ENCODE measurements around the gene PLPP4.

DNA sequence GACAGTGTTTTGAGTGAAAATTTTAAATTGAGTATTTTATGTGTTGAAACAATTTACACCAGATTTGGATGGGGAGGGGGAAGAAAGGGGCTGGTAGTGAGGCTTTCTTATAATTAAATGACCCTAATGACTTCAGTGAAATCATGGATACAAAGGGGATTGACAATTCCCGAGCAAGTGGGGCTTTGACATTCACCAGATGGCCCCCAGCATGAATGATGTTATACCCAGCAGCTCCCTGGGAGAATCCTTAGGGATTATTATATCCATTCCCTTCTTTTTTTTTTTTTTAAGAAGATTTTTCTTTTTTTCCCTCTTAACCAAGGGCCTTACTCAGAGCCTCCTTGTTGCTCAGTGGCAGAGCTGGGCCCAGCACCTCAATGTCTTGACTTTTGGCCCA lies 17.9 kb downstream of the PLPP4 start:
- TF ChIP-seq, protein P1, sequence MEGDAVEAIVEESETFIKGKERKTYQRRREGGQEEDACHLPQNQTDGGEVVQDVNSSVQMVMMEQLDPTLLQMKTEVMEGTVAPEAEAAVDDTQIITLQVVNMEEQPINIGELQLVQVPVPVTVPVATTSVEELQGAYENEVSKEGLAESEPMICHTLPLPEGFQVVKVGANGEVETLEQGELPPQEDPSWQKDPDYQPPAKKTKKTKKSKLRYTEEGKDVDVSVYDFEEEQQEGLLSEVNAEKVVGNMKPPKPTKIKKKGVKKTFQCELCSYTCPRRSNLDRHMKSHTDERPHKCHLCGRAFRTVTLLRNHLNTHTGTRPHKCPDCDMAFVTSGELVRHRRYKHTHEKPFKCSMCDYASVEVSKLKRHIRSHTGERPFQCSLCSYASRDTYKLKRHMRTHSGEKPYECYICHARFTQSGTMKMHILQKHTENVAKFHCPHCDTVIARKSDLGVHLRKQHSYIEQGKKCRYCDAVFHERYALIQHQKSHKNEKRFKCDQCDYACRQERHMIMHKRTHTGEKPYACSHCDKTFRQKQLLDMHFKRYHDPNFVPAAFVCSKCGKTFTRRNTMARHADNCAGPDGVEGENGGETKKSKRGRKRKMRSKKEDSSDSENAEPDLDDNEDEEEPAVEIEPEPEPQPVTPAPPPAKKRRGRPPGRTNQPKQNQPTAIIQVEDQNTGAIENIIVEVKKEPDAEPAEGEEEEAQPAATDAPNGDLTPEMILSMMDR (IDR thresholded peaks at IDR 0.05) = no peak
- TF ChIP-seq POLR2A (IDR thresholded peaks at IDR 0.05) = no peak

Measured in prostate gland (tissue), 2 donors.